Left ventricle myocardium inferior (tissue), 1 donor: Measurements from ENCODE around the gene NAPSA. TPM values are rescaled to one million over a fixed set of nuclear protein-coding genes. Genes with fewer than 3 reads are reported as not detected.

ENCODE experiments used
- DNase-seq: peaks from one replicate; pipeline ENCODE4 v3.0.0-alpha.2; 2020
- H3K27ac ChIP-seq: fragments of 200-600 bp; replicated peaks from 2 replicates; pipeline ENCODE4 v1.8.0; 2021
- H3K27me3 ChIP-seq: fragments of 200-600 bp; 2 replicates; pipeline ENCODE4 v1.8.0; 2021; ENCODE audit warnings: low read depth
- H3K36me3 ChIP-seq: fragments of 200-600 bp; 2 replicates; pipeline ENCODE4 v1.8.0; 2021
- H3K4me1 ChIP-seq: fragments of 200-600 bp; 2 replicates; pipeline ENCODE4 v1.8.0; 2021
- H3K4me3 ChIP-seq: fragments of 200-600 bp; 2 replicates; pipeline ENCODE4 v1.8.0; 2021; ENCODE audit warnings: mild to moderate bottlenecking, moderate library complexity
- H3K9me3 ChIP-seq: fragments of 200-600 bp; replicated peaks from 2 replicates; pipeline ENCODE4 v1.8.0; 2021
- intact Hi-C: fragments of 100-400 bp; cut with micrococcal nuclease; formaldehyde crosslinking; loops from one replicate; pipeline ENCODE4 v1.11.0; 2022
- total RNA-seq: library from RNA; stranded (reverse); fragmentation: NEBNext Ultra II Directional; extraction: Animal tissue kit (Norgen Biotek cat#: 25700); gene quantifications from one replicate; pipeline ENCODE4 v1.2.1, GENCODE V29; 2021
- TF ChIP-seq, protein P1 (sequence below): fragments of 200-600 bp; IDR thresholded peaks from 2 replicates; pipeline ENCODE4 v1.8.0; 2021; ENCODE audit warnings: antibody characterized with exemption, mild to moderate bottlenecking, borderline replicate concordance
- donor health status: DM: no; HTN: yes; CAD: no; lungs with severe emphysema.

NAPSA gene
- total RNA-seq, 1 donor from 2014 or later = 0.05 TPM

DNA sequence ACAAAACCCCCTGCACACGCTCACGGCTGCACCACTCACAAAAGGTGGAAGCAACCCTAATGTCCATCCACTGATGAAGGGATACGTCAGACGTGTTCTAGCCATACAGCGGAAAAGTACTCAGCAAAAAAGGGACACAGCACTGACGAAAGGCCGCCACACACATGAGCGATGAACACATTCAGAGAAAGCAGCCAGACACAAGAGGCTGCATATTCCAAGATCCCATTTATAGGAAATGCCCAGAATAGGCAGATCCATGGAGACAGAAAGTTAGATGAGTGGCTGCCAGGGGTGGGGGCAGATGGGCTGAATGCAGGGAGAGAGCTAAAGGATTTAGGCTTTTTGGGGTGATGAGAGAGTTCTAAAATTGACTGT lies 22.4 kb upstream of the NAPSA start:
- TF ChIP-seq, protein P1, sequence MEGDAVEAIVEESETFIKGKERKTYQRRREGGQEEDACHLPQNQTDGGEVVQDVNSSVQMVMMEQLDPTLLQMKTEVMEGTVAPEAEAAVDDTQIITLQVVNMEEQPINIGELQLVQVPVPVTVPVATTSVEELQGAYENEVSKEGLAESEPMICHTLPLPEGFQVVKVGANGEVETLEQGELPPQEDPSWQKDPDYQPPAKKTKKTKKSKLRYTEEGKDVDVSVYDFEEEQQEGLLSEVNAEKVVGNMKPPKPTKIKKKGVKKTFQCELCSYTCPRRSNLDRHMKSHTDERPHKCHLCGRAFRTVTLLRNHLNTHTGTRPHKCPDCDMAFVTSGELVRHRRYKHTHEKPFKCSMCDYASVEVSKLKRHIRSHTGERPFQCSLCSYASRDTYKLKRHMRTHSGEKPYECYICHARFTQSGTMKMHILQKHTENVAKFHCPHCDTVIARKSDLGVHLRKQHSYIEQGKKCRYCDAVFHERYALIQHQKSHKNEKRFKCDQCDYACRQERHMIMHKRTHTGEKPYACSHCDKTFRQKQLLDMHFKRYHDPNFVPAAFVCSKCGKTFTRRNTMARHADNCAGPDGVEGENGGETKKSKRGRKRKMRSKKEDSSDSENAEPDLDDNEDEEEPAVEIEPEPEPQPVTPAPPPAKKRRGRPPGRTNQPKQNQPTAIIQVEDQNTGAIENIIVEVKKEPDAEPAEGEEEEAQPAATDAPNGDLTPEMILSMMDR = no peak
- H3K27ac ChIP-seq = no peak overlapping the region
- H3K4me1 ChIP-seq = peaks cover 21% of the 10 kb centered on the region
- intact Hi-C loops = no loop called here
- H3K27me3 ChIP-seq = no peaks in the 10 kb centered on the region
- DNase-seq = no peak
- H3K4me3 ChIP-seq = no peak overlapping the region
- no peaks in the 10 kb centered on the region for H3K9me3 ChIP-seq
- H3K36me3 ChIP-seq = peaks cover 3% of the 10 kb centered on the region

DNA sequence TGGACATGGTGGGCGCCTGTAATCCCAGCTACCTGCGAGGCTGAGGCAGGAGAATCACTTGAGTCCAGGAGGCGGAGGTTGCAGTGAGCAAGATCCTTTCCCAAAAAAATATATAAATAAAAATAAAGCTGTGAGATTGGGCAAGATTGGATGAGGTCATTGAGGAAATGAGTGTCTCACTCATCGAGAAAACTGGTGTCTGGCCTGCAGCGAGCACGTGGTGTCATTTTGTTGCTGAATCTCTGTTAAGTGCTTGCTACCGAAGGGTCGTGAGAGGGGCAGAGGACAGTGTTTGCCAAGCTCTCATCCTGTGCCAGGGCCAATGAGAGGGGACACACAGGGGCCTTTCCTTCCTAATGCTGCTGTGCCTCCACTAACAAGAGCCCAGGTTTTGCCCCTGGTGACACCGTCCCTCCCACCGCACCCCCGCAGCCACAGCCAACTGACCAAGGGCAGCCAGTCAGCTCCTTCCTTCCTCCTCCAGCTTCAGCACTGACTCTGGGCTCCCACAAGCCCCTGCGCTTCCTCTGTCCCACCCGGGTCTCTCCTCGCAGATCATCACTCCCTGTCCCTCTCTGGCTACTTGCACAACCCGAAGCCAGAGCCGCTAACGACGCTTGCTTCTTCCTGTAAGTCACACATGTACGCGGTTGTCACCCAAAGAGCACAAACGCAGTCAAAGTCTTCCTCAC lies 21.9 kb upstream of the NAPSA start:
- no peak overlapping the region for H3K27ac ChIP-seq
- TF ChIP-seq, protein P1 = no peak
- no peak for DNase-seq
- intact Hi-C loops = no loop called here
- H3K4me1 ChIP-seq = peaks cover 21% of the 10 kb centered on the region
- no peaks in the 10 kb centered on the region for H3K27me3 ChIP-seq
- no peak overlapping the region for H3K4me3 ChIP-seq
- peaks cover 6% of the 10 kb centered on the region for H3K36me3 ChIP-seq
- no peaks in the 10 kb centered on the region for H3K9me3 ChIP-seq

DNA sequence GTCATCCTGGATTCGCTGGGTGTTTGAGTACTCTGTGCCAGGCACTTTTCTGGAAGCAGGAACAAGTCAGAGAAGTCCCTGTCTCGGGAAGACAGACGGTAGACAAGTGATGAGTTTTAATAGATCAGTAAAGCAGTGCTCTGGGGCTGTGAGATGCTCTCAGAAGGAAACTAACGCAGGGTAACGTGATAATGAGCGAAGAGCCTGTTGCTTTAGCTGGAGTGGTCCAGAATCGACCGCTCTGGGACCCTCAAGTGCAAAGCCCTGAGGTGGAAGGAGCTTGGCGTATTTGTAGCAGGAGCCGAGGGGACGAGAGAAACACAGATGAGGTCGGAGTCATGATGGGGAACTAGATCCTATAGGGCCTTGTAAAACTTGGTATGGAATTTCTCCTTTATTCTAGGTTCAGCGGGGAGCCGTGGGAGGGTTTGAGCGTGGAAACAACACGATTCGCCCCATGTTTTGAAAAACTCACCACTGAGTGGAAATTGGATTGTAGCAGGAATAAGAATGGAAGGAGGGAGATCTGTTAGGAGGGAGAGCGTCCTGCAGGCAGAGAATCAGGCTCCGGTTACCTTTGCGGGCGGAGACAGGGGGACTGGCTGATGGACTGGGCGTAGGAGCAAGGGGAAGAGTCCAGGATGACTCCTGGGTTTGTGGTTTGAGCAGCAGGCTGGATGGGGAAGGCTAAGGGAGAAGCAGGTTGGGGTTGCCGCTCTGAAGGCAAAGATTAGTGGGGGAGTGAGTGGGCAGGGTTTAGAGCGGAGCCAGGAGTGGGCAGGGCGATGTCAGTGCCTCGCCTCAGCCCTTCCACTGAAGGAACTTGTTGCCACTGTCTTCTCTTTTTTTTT lies 19.5 kb upstream of the NAPSA start:
- Histone ChIP-seq H3K4me1 (peaks cover 34% of the 10 kb centered on the region), H3K27me3 (no peaks in the 10 kb centered on the region), H3K4me3 (peak overlapping the region; percentile 79), H3K36me3 (peaks cover 31% of the 10 kb centered on the region), H3K27ac (peak overlapping the region; percentile 87), H3K9me3 (no peaks in the 10 kb centered on the region)
- intact Hi-C loops = no loop called here
- DNase-seq = no peak
- TF ChIP-seq, protein P1 = no peak

DNA sequence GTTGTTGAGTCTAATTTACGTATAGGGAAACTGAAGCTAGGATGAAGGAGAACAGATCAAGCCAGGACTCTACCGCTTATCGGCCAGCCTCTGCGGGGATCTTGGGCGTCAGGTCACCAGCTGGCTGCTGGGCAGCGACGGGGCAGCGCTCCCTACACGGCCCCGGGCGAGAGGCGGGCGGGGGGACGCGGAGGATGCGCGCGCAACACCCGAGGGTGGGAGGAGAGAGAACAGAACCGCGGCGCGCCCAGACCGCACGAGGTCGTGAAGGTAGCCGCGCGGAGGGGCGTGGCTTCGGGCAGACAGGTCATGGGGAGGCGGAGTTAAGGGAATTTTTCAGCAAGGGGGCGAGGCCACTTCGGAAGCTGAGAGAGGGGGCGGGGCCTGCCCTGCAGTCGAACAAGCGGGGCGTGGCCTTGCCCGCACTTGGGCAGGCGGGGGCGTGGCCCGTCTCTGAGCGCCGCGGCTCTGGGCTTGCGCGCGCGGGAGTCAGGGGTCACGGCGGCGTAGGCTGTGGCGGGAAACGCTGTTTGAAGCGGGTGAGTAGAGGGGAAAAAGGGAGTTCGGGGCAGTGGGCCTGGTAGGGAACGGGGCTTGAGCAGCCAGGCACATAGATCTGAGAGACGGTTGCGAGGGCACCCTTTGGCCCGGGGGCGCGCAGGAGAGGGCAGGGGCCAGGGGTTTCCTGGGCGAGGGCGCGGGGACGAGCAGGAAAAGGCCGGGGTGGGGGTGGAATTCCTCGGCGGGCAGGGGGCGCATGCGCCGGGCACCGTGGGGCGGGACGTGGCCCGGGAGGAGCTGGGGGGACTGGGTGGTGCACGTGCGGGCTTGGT lies 18.6 kb upstream of the NAPSA start, which contains the start of gene POLD1:
Gene POLD1 (plus strand): TSS at position 496 of the 833 bp plus-strand sequence. CDS start 14,505 bp downstream, outside the sequence.
- no peaks in the 10 kb centered on the region for H3K27me3 ChIP-seq
- intact Hi-C loops = no loop called here
- H3K4me3 ChIP-seq = peak within 1 kb of the TSS; percentile 79
- TF ChIP-seq, protein P1 = no peak
- H3K36me3 ChIP-seq = peaks cover 39% of the 10 kb centered on the region
- DNase-seq = peak; percentile 98
- no peaks in the 10 kb centered on the region for H3K9me3 ChIP-seq
- H3K27ac ChIP-seq = peak within 1 kb of the TSS; percentile 87
- peaks cover 42% of the 10 kb centered on the region for H3K4me1 ChIP-seq
